A549 (cell line): Measurements from ENCODE around the gene KRT81. TPM values are rescaled to one million over a fixed set of nuclear protein-coding genes. Genes with fewer than 3 reads are reported as not detected.

Source experiments
- ATAC-seq, 2 experiments: fragments of 200-7000 bp in 1 of 2; fragments of >200 bp in 1 of 2; cut with Nextera tagmentation in 1 of 2; cut with Tn5 transposase in 1 of 2; 3 replicates each; pipeline versions ENCODE4 v1.8.0 to v1.9.1; 2018 to 2020; ENCODE audit warnings: mild to moderate bottlenecking in 1 of 2, moderate library complexity in 1 of 2
- CTCF ChIA-PET: fragments of 300-600 bp; sonication (Branson Sonifier 250); formaldehyde crosslinking; extraction: SDS; loops from one replicate; lab custom pipeline; 2021; ENCODE audit warnings: antibody characterized with exemption, inconsistent platforms; lab: Yijun Ruan, JAX
- POLR2A ChIA-PET: fragments of 350-600 bp; formaldehyde crosslinking; extraction: SDS; loops from one replicate; lab custom pipeline; 2021; ENCODE audit warnings: antibody characterized with exemption, inconsistent platforms; lab: Yijun Ruan, JAX
- DNase-seq, 2 experiments: peaks; one replicate each; pipeline versions ENCODE4 v3.0.0 to v3.0.0-alpha.2; 2011 to 2016; ENCODE audit warnings: low read depth in 1 of 2, low spot score in 1 of 2
- FAIRE-seq: peaks from 2 replicates; lab custom pipeline; 2011; peaks lifted over from hg19 to GRCh38; lab: Jason Lieb, UNC
- H3K27ac ChIP-seq, 2 experiments: fragments of >200 bp; sonication (Bioruptor Twin); formaldehyde crosslinking; 3 replicates each; pipeline ENCODE4 v1.5.1; 2016 to 2017
- H3K4me1 ChIP-seq: fragments of >200 bp; sonication (Bioruptor Twin); formaldehyde crosslinking; 3 replicates; pipeline ENCODE4 v1.6.1; 2016
- H3K4me2 ChIP-seq: fragments of >200 bp; sonication (Bioruptor Twin); formaldehyde crosslinking; 3 replicates; pipeline ENCODE4 v1.6.1; 2016
- H3K4me3 ChIP-seq: fragments of >200 bp; sonication (Bioruptor Twin); formaldehyde crosslinking; 3 replicates; pipeline ENCODE4 v1.5.1; 2016
- H3K9me3 ChIP-seq: fragments of >200 bp; sonication (Bioruptor Twin); formaldehyde crosslinking; 3 replicates; pipeline ENCODE4 v1.6.1; 2016
- BHLHE40 ChIP-seq: IDR thresholded peaks from 2 replicates; pipeline ENCODE4 v1.6.1; 2012; ENCODE audit warnings: low read depth, low read length, inconsistent platforms
- CBX2 ChIP-seq: fragments of 200-600 bp; sonication (generic); IDR thresholded peaks from 2 replicates; pipeline ENCODE4 v1.6.1; 2016; ENCODE audit warnings: low read depth, mild to moderate bottlenecking, borderline replicate concordance
- EP300 ChIP-seq, 2 experiments: fragments of >200 bp; sonication (Bioruptor Twin); formaldehyde crosslinking; IDR thresholded peaks; 2 replicates in 1 of 2; 3 replicates in 1 of 2; pipeline ENCODE4 v1.6.1; 2016 to 2017
- ESRRA ChIP-seq: fragments of 150-350 bp; IDR thresholded peaks from 2 replicates; pipeline ENCODE4 v1.6.1; 2014; ENCODE audit warnings: mild to moderate bottlenecking, low read length, borderline replicate concordance
- FOSB ChIP-seq: fragments of 250-450 bp; sonication (Bioruptor Pico); IDR thresholded peaks from 2 replicates; pipeline ENCODE4 v1.5.0; 2020; ENCODE audit warnings: mild to moderate bottlenecking, moderate library complexity
- HDAC2 ChIP-seq: fragments of 200-600 bp; sonication (generic); IDR thresholded peaks from 2 replicates; pipeline ENCODE4 v1.6.1; 2016
- HEYL ChIP-seq: fragments of 250-450 bp; sonication (Bioruptor Pico); IDR thresholded peaks from 2 replicates; pipeline ENCODE4 v1.8.0; 2021; ENCODE audit warnings: mild to moderate bottlenecking, moderate library complexity
- HOXA7 ChIP-seq: fragments of 250-450 bp; sonication (Bioruptor Pico); IDR thresholded peaks from 2 replicates; pipeline ENCODE4 v1.5.0; 2020; ENCODE audit warnings: mild to moderate bottlenecking, moderate library complexity
- HOXB5 ChIP-seq: fragments of 250-450 bp; sonication (Bioruptor Pico); IDR thresholded peaks from 2 replicates; pipeline ENCODE4 v1.5.0; 2020; ENCODE audit warnings: mild to moderate bottlenecking, moderate library complexity
- KDM1A ChIP-seq: fragments of 200-600 bp; sonication (generic); IDR thresholded peaks from 2 replicates; pipeline ENCODE4 v1.6.1; 2016; ENCODE audit warnings: low read depth, mild to moderate bottlenecking
- MAZ ChIP-seq: fragments of 150-350 bp; IDR thresholded peaks from 2 replicates; pipeline ENCODE4 v1.6.1; 2014; ENCODE audit warnings: antibody characterized with exemption, low read depth, low read length, borderline replicate concordance
- MYC ChIP-seq: IDR thresholded peaks from 2 replicates; pipeline ENCODE4 v1.6.1; 2012; ENCODE audit warnings: mild to moderate bottlenecking, inconsistent platforms, low read length, improper control_type of control experiment, borderline replicate concordance
- NFE2L2 ChIP-seq: fragments of 150-350 bp; conservative IDR thresholded peaks from 2 replicates; pipeline ENCODE4 v1.6.1; 2014; ENCODE audit warnings: low read length
- NPAS2 ChIP-seq: fragments of 250-450 bp; sonication (Bioruptor Pico); IDR thresholded peaks from 2 replicates; pipeline ENCODE4 v1.8.0; 2022; ENCODE audit warnings: mild to moderate bottlenecking, moderate library complexity, borderline replicate concordance
- POLR2AphosphoS2 ChIP-seq: conservative IDR thresholded peaks from 2 replicates; pipeline ENCODE4 v1.6.1; 2012; ENCODE audit warnings: low read length, improper control_type of control experiment, inconsistent platforms
- RAD21 ChIP-seq, 2 experiments: fragments of >200 bp in 1 of 2; sonication (Bioruptor Twin) in 1 of 2; formaldehyde crosslinking in 1 of 2; IDR thresholded peaks in 1 of 2; conservative IDR thresholded peaks in 1 of 2; 2 replicates in 1 of 2; 3 replicates in 1 of 2; pipeline ENCODE4 v1.6.1; 2012 to 2018; ENCODE audit warnings: inconsistent platforms in 1 of 2
- ZC3H11A ChIP-seq: fragments of 450-650 bp; IDR thresholded peaks from 2 replicates; pipeline ENCODE4 v1.6.1; 2014; ENCODE audit warnings: antibody characterized with exemption, mild to moderate bottlenecking
- ZNF302 ChIP-seq: fragments of 250-450 bp; sonication (Bioruptor Pico); IDR thresholded peaks from 2 replicates; pipeline ENCODE4 v1.9.0; 2021; ENCODE audit warnings: inconsistent platforms, mild to moderate bottlenecking, moderate library complexity
- ZSCAN20 ChIP-seq: fragments of 250-450 bp; sonication (Bioruptor Pico); IDR thresholded peaks from 2 replicates; pipeline ENCODE4 v1.8.0; 2022; ENCODE audit warnings: mild to moderate bottlenecking, moderate library complexity
- WGBS: methylation state at CpG from one replicate; pipeline ENCODE4 v1.1.6; 2017; ENCODE audit errors: missing lambda C conversion rate; 5-methylcytosine and 5-hydroxymethylcytosine counted together
- polyA plus RNA-seq, 4 experiments: library from polyadenylated mRNA; depleted of rRNA in 3 of 4; stranded (reverse); fragments of >200 nt; fragmentation: RNase III in 1 of 4; extraction: RNeasy Plus Mini Kit Qiagen cat#74134 plus additional on column Dnase treatment in 1 of 4; gene quantifications; 2 replicates in 3 of 4; 3 replicates in 1 of 4; pipeline ENCODE4 v1.2.3, GENCODE V29; 2011 to 2017
- TF ChIP-seq, protein P1 (sequence below): fragments of 200-600 bp; sonication (generic); IDR thresholded peaks from 2 replicates; pipeline ENCODE4 v1.6.1; 2016; ENCODE audit warnings: antibody characterized with exemption, mild to moderate bottlenecking, moderate library complexity
- TF ChIP-seq, protein P2 (sequence below): fragments of 250-450 bp; sonication (Bioruptor Pico); IDR thresholded peaks from 2 replicates; pipeline ENCODE4 v1.5.0; 2021; ENCODE audit warnings: mild to moderate bottlenecking, moderate library complexity, borderline replicate concordance
- TF ChIP-seq, protein P3 (sequence below): IDR thresholded peaks from 2 replicates; pipeline ENCODE4 v1.6.1; 2012
- TF ChIP-seq, protein P4 (sequence below): fragments of >200 bp; sonication (Bioruptor Twin); formaldehyde crosslinking; IDR thresholded peaks from 3 replicates; pipeline ENCODE4 v1.6.1; 2016
- TF ChIP-seq, protein P5 (sequence below): IDR thresholded peaks from 2 replicates; pipeline ENCODE4 v1.6.1; 2012; ENCODE audit warnings: low read depth, borderline replicate concordance

Gene KRT81
- polyA plus RNA-seq, 2 of the 4 experiments (the other 2 are of a cell fraction): 1,799 to 3,643 TPM

DNA sequence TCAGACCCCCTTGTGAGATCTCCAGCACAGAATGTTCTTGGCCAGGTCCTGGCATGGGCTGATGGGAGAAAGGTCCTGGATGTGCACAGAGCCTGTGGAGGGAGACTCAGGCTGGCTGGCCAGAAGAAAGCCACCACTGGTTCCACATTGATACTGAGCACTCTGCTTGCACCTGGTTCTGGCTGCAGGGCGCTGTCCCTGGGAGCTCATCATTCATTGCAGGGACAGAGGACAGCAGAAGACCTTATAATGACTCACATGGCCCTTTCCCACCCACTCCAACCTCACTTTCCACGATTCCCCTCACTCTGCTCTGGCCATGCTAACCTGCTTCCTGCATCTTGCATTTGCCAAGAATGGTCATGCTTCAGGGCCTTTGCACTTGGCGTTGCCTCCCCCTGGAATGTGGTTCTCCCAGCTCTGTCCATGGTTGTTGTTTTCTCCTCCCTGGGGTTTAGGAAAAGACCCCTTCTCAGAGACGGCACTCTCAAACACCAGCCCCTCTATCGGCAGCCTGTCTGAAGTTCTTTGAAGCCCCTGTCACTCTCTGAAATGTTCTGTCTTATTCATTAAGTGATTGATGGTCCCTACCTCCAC lies 48.0 kb downstream of the KRT81 start:
- DNase-seq (peak in 1 of 2 experiments; percentile 61), FAIRE-seq (peak; percentile 43), ATAC-seq (peak in 1 of 2 experiments; percentile 1; a peak in 3 of 6 replicates)
- peak overlapping the region; percentile 11; the same call in 1 of the 3 replicates for H3K4me3 ChIP-seq
- no peak for TF ChIP-seq MAZ
- TF ChIP-seq HEYL (CRISPR knock-in tag): no peak
- TF ChIP-seq POLR2AphosphoS2: peak; percentile 88
- peak; percentile 7; the same call in 1 of the 2 replicates for TF ChIP-seq ZNF302 (CRISPR knock-in tag)
- TF ChIP-seq, protein P1, sequence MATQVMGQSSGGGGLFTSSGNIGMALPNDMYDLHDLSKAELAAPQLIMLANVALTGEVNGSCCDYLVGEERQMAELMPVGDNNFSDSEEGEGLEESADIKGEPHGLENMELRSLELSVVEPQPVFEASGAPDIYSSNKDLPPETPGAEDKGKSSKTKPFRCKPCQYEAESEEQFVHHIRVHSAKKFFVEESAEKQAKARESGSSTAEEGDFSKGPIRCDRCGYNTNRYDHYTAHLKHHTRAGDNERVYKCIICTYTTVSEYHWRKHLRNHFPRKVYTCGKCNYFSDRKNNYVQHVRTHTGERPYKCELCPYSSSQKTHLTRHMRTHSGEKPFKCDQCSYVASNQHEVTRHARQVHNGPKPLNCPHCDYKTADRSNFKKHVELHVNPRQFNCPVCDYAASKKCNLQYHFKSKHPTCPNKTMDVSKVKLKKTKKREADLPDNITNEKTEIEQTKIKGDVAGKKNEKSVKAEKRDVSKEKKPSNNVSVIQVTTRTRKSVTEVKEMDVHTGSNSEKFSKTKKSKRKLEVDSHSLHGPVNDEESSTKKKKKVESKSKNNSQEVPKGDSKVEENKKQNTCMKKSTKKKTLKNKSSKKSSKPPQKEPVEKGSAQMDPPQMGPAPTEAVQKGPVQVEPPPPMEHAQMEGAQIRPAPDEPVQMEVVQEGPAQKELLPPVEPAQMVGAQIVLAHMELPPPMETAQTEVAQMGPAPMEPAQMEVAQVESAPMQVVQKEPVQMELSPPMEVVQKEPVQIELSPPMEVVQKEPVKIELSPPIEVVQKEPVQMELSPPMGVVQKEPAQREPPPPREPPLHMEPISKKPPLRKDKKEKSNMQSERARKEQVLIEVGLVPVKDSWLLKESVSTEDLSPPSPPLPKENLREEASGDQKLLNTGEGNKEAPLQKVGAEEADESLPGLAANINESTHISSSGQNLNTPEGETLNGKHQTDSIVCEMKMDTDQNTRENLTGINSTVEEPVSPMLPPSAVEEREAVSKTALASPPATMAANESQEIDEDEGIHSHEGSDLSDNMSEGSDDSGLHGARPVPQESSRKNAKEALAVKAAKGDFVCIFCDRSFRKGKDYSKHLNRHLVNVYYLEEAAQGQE: peak; percentile 47; the same call in 1 of the 2 replicates
- peak; percentile 25; the same call in 1 of the 2 replicates for TF ChIP-seq HOXB5 (CRISPR knock-in tag)
- H3K4me1 ChIP-seq: peaks cover 100% of the 10 kb centered on the region
- H3K9me3 ChIP-seq: no peaks in the 10 kb centered on the region
- H3K4me2 ChIP-seq: peak overlapping the region; percentile 99
- peak overlapping the region; percentile 92 to 97 for H3K27ac ChIP-seq
- ChIA-PET CTCF (interaction anchor here (0.5 to 14.8 kb wide), 15 partner anchors 8 to 637 kb away, joined by 3 to 321 read pairs (median 13); partner anchors contain the start of genes KRT7 and KRT86), POLR2A (interaction anchor here (0.6 to 18.5 kb wide), 9 partner anchors 10 to 713 kb away, joined by 3 to 383 read pairs (median 5); partner anchors contain the start of genes KRT7 and KRT86)
- WGBS: 16% methylated on average over 5 of the region's 5 CpGs

DNA sequence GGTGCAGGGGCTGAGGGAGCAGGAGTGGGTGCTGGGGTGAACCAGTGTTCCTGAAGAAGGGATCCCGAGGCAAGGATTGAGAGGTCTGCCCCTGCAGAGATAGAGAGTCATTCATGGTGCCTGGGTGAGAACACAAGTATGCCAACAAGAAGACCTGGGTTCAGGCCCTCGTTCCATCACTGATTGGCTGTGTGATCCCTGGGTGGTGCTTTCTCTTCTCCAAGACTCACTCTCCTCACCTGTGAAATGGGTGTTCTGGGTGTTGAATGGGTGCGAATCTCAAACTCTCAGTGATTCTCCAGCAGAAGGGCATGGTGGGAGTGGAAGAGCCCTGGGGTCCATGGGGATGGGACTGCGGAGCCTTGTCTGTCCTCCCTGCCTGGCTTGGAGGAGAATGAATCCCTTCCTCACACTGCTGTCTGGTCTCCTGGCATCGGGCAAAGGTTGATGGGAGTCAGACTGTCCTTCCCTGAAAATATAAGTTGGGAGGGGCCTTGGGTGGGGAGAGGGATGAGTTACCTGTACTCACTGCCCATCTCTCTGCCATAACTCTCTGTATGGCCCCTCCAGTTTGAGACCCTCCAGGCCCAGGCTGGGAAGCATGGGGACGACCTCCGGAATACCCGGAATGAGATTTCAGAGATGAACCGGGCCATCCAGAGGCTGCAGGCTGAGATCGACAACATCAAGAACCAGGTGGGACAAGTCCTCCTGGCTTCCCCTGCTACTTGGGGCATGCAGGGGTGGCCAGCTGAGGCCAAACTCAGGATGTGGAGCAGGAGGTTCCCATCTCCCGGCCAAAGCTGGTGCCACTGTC lies 48.7 kb downstream of the KRT81 start:
- Histone ChIP-seq H3K9me3 (no peaks in the 10 kb centered on the region), H3K4me3 (peak overlapping the region; percentile 16), H3K27ac (peak overlapping the region; percentile 92 to 97), H3K4me2 (peak overlapping the region; percentile 99), H3K4me1 (peaks cover 100% of the 10 kb centered on the region)
- FAIRE-seq: no peak
- ATAC-seq: no peak
- peak in 1 of 2 experiments; percentile 46 for DNase-seq
- CTCF ChIA-PET: interaction anchor here (1.1 to 14.8 kb wide), 14 partner anchors 7 to 132 kb away, joined by 3 to 321 read pairs (median 18); partner anchors contain the start of genes KRT7 and KRT86
- POLR2A ChIA-PET: interaction anchor here (0.7 to 18.5 kb wide), 6 partner anchors 9 to 95 kb away, joined by 4 to 383 read pairs (median 8); partner anchors contain the start of genes KRT7 and KRT86
- WGBS: 64% methylated on average over 11 of the region's 11 CpGs
- TF ChIP-seq ZC3H11A (no peak), NPAS2 (CRISPR knock-in tag) (no peak), EP300 (IDR thresholded peaks at IDR 0.05) (no peak), BHLHE40 (no peak), RAD21 (conservative IDR thresholded peaks at IDR 0.05 in 1 of 2, IDR thresholded peaks at IDR 0.05 in 1 of 2) (no peak), KDM1A (no peak), NFE2L2 (no peak), MYC (no peak), ESRRA (no peak), CBX2 (no peak), POLR2AphosphoS2 (peak; percentile 91), ZSCAN20 (CRISPR knock-in tag) (no peak), HDAC2 (no peak), HOXA7 (CRISPR knock-in tag) (no peak; the same call in 1 of the 2 replicates), FOSB (CRISPR knock-in tag) (peak; percentile 34)
- TF ChIP-seq, protein P2, sequence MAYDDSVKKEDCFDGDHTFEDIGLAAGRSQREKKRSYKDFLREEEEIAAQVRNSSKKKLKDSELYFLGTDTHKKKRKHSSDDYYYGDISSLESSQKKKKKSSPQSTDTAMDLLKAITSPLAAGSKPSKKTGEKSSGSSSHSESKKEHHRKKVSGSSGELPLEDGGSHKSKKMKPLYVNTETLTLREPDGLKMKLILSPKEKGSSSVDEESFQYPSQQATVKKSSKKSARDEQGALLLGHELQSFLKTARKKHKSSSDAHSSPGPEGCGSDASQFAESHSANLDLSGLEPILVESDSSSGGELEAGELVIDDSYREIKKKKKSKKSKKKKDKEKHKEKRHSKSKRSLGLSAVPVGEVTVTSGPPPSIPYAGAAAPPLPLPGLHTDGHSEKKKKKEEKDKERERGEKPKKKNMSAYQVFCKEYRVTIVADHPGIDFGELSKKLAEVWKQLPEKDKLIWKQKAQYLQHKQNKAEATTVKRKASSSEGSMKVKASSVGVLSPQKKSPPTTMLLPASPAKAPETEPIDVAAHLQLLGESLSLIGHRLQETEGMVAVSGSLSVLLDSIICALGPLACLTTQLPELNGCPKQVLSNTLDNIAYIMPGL (CRISPR knock-in tag): no peak
- TF ChIP-seq, protein P3, sequence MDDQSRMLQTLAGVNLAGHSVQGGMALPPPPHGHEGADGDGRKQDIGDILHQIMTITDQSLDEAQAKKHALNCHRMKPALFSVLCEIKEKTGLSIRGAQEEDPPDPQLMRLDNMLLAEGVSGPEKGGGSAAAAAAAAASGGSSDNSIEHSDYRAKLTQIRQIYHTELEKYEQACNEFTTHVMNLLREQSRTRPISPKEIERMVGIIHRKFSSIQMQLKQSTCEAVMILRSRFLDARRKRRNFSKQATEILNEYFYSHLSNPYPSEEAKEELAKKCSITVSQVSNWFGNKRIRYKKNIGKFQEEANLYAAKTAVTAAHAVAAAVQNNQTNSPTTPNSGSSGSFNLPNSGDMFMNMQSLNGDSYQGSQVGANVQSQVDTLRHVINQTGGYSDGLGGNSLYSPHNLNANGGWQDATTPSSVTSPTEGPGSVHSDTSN: 0 out of 2 replicates have a peak, but pooled peaks have one; percentile 13
- TF ChIP-seq, protein P4, sequence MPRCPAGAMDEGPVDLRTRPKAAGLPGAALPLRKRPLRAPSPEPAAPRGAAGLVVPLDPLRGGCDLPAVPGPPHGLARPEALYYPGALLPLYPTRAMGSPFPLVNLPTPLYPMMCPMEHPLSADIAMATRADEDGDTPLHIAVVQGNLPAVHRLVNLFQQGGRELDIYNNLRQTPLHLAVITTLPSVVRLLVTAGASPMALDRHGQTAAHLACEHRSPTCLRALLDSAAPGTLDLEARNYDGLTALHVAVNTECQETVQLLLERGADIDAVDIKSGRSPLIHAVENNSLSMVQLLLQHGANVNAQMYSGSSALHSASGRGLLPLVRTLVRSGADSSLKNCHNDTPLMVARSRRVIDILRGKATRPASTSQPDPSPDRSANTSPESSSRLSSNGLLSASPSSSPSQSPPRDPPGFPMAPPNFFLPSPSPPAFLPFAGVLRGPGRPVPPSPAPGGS: no peak
- TF ChIP-seq, protein P5, sequence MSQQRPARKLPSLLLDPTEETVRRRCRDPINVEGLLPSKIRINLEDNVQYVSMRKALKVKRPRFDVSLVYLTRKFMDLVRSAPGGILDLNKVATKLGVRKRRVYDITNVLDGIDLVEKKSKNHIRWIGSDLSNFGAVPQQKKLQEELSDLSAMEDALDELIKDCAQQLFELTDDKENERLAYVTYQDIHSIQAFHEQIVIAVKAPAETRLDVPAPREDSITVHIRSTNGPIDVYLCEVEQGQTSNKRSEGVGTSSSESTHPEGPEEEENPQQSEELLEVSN: no peak
